Osteoblast (primary cell): ENCODE results near the gene RFXANK. TPM values are rescaled to one million over a fixed set of nuclear protein-coding genes. Genes with fewer than 3 reads are reported as not detected.

Experiments used
- DNase-seq: peaks from one replicate; pipeline ENCODE4 v3.0.0; 2011; ENCODE audit warnings: low spot score, mixed read lengths; ENCODE audit not compliant: insufficient read length; ENCODE audit errors: missing footprints
- H2AFZ ChIP-seq: 2 replicates; pipeline ENCODE4 v1.6.0; 2011; ENCODE audit warnings: mild to moderate bottlenecking, low read length
- H3K27ac ChIP-seq: 2 replicates; pipeline ENCODE4 v1.5.1; 2011; ENCODE audit warnings: mild to moderate bottlenecking, low read depth, low read length, moderate library complexity
- H3K27me3 ChIP-seq: 2 replicates; pipeline ENCODE4 v1.6.0; 2012; ENCODE audit warnings: mild to moderate bottlenecking, control low read depth, inconsistent platforms, low read length, moderate library complexity; ENCODE audit not compliant: insufficient read depth
- H3K36me3 ChIP-seq: 2 replicates; pipeline ENCODE4 v1.5.1; 2011; ENCODE audit warnings: mild to moderate bottlenecking, low read length, control low read depth, moderate library complexity; ENCODE audit not compliant: insufficient read depth
- H3K4me1 ChIP-seq: 2 replicates; pipeline ENCODE4 v1.5.1; 2011; ENCODE audit warnings: mild to moderate bottlenecking, low read length, control low read depth, moderate library complexity; ENCODE audit not compliant: insufficient read depth
- H3K4me2 ChIP-seq: 2 replicates; pipeline ENCODE4 v1.6.0; 2011; ENCODE audit warnings: mild to moderate bottlenecking, low read length; ENCODE audit not compliant: insufficient read depth
- H3K4me3 ChIP-seq: fragments of 200-600 bp; sonication (generic); 3 replicates; pipeline ENCODE4 v1.5.1; 2012; ENCODE audit warnings: mild to moderate bottlenecking, low read length, inconsistent platforms; ENCODE audit not compliant: insufficient read depth
- H3K79me2 ChIP-seq: 2 replicates; pipeline ENCODE4 v1.6.0; 2012; ENCODE audit warnings: mild to moderate bottlenecking, low read length, control low read depth, inconsistent platforms; ENCODE audit not compliant: insufficient read depth
- H3K9me3 ChIP-seq: 2 replicates; pipeline ENCODE4 v1.5.1; 2011; ENCODE audit warnings: low read depth, low read length, control low read depth
- H4K20me1 ChIP-seq: 2 replicates; pipeline ENCODE4 v1.6.0; 2012; ENCODE audit warnings: mild to moderate bottlenecking, low read length, control low read depth; ENCODE audit not compliant: insufficient read depth
- CTCF ChIP-seq: IDR thresholded peaks from 2 replicates; pipeline ENCODE4 v1.5.1; 2011; ENCODE audit warnings: mild to moderate bottlenecking, low read depth, low read length, moderate library complexity; ENCODE audit errors: extremely low read depth
- total RNA-seq: library from RNA; depleted of rRNA; stranded (reverse); fragments of >200 nt; gene quantifications from 2 replicates; pipeline ENCODE4 v1.2.3, GENCODE V29; 2012

RFXANK gene
- total RNA-seq, 1 donor: 47.4 TPM

- Histone ChIP-seq H3K27ac (no peak overlapping the region), H3K4me1 (no peaks in the 10 kb centered on the region), H3K4me3 (no peak overlapping the region), H3K36me3 (no peaks in the 10 kb centered on the region), H4K20me1 (no peaks in the 10 kb centered on the region), H3K79me2 (no peaks in the 10 kb centered on the region), H3K4me2 (no peak overlapping the region), H3K27me3 (no peaks in the 10 kb centered on the region), H2AFZ (no peak overlapping the region), H3K9me3 (peaks cover 4% of the 10 kb centered on the region)
- DNase-seq: peak; percentile 41
- TF ChIP-seq CTCF: no peak
Measured at GRCh38 chr19:19232261-19232721, 40.2 kb downstream of the RFXANK start.

- H2AFZ ChIP-seq: no peak overlapping the region
- no peaks in the 10 kb centered on the region for H3K36me3 ChIP-seq
- no peaks in the 10 kb centered on the region for H3K27me3 ChIP-seq
- no peak overlapping the region for H3K27ac ChIP-seq
- H3K4me3 ChIP-seq: no peak overlapping the region
- H3K4me2 ChIP-seq: no peak overlapping the region
- DNase-seq: peak; percentile 64
- peaks cover 4% of the 10 kb centered on the region for H3K9me3 ChIP-seq
- TF ChIP-seq CTCF: no peak
- no peaks in the 10 kb centered on the region for H3K4me1 ChIP-seq
- no peaks in the 10 kb centered on the region for H3K79me2 ChIP-seq
- H4K20me1 ChIP-seq: no peaks in the 10 kb centered on the region
Measured at GRCh38 chr19:19234220-19234816, 42.3 kb downstream of the RFXANK start.

DNA sequence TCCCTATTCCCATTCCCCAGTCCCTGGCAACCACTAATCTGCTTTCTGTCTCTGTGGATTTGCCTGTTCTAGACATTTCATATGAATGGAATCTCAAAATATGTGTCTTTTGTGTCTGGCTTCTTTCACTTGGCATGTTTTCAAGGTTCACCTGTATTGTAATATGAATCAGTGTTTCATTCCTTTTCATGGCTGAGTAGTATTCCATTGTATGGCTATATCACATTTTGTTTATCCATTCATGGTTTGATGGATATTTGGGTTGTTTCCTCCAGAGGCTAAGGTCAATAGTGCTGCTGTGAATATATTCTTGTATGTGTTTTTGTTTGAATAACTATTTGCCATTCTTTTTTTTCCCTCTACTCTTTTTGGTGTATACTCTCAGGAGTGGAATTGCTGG, 44.1 kb downstream of the RFXANK start:
- Histone ChIP-seq H3K9me3 (peaks cover 4% of the 10 kb centered on the region), H3K27me3 (no peaks in the 10 kb centered on the region), H4K20me1 (no peaks in the 10 kb centered on the region), H3K4me2 (no peak overlapping the region), H3K4me1 (no peaks in the 10 kb centered on the region), H3K79me2 (no peaks in the 10 kb centered on the region), H2AFZ (no peak overlapping the region), H3K27ac (no peak overlapping the region), H3K4me3 (no peak overlapping the region), H3K36me3 (no peaks in the 10 kb centered on the region)
- TF ChIP-seq CTCF: no peak
- DNase-seq: peak; percentile 2

- Histone ChIP-seq H4K20me1 (no peaks in the 10 kb centered on the region), H3K4me1 (no peaks in the 10 kb centered on the region), H3K4me2 (no peak overlapping the region), H3K27me3 (no peaks in the 10 kb centered on the region), H3K9me3 (peaks cover 4% of the 10 kb centered on the region), H3K27ac (no peak overlapping the region), H3K79me2 (no peaks in the 10 kb centered on the region), H2AFZ (no peak overlapping the region), H3K36me3 (no peaks in the 10 kb centered on the region), H3K4me3 (no peak overlapping the region)
- no peak for TF ChIP-seq CTCF
- DNase-seq: peak; percentile 27
Measured at GRCh38 chr19:19238126-19238894, 46.3 kb downstream of the RFXANK start.
